ENCODE data around the gene NOXA1.

The NOXA1 gene

DNA sequence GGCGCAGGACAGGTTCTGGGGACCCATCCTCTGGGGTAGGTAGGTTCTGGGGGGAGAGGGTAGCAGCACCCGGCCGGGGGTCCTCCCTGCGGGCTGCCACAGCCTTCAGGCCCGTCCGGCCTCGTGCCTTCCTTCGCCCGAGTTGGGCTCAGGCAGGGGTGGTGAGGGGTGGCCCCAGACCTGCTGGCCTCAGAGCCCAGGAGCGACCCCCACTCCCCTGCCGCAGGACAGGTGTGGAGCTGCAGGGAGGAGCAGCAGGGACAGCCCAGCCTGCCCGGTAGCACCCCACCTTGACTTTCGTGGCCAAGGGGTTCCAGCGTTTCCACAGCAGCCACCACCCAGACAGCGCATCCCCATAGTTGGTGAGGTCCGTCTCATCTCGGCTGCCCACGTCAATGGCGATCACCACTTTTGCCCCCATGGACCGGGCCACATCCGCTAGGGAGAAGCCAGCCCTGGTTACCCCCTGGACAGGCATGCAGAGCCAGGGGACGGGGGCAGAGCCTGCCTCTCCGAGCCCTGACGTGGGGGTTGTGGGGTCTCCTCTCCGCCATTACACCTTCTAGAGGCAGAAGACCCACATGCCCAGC is 39.3 kb downstream of the NOXA1 start:
- H3K27me3 ChIP-seq (replicated peaks) = no peaks in the 10 kb centered on the region
- no peak overlapping the region for H3K4me3 ChIP-seq (ENCODE audit: low read depth, low read length)
- H3K36me3 ChIP-seq (replicated peaks) = no peaks in the 10 kb centered on the region
- no peak for TF ChIP-seq CTCF (IDR thresholded peaks at IDR 0.05; ENCODE audit: low read depth, low read length, missing control alignments)
- no peak for DNase-seq
- in situ Hi-C loops (cut with HindIII; ENCODE audit: low pct_ligation_motif_present, low sequenced_read_pairs) = no loop called here
- no peak overlapping the region for H3K27ac ChIP-seq

- Histone ChIP-seq H3K27ac (no peak overlapping the region), H3K36me3 (replicated peaks) (no peaks in the 10 kb centered on the region), H3K4me3 (ENCODE audit: low read depth, low read length) (no peak overlapping the region), H3K27me3 (replicated peaks) (no peaks in the 10 kb centered on the region)
- TF ChIP-seq CTCF (IDR thresholded peaks at IDR 0.05; ENCODE audit: low read depth, low read length, missing control alignments) = no peak
- no peak for DNase-seq
- in situ Hi-C loops (cut with HindIII; ENCODE audit: low pct_ligation_motif_present, low sequenced_read_pairs) = no loop called here
These were observed 40.1 kb downstream of the NOXA1 start for GRCh38 chr9:137462986-137463930.

DNA sequence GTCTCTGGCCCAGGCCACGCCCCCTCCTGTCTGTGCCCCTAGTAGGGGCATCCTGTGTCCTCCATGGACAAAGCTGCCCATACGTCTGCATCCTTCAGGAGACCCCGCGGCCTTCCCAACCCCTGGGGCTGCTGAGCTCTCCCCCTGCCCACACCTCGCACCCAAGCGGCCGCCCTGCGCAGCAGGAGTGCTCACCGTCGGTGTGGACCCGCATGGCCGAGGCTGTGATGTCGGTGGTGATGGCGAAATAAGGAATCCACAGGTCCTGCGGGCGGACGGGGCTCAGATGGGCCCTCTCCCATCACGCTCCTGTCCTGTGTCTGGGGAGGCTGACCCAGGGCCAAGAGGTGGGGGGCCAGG is 40.7 kb downstream of the NOXA1 start:
- Histone ChIP-seq H3K36me3 (replicated peaks) (no peaks in the 10 kb centered on the region), H3K27me3 (replicated peaks) (no peaks in the 10 kb centered on the region), H3K4me3 (ENCODE audit: low read depth, low read length) (no peak overlapping the region), H3K27ac (no peak overlapping the region)
- no peak for DNase-seq
- TF ChIP-seq CTCF (IDR thresholded peaks at IDR 0.05; ENCODE audit: low read depth, low read length, missing control alignments) = no peak
- in situ Hi-C loops (cut with HindIII; ENCODE audit: low pct_ligation_motif_present, low sequenced_read_pairs) = no loop called here

GRCh38 chr9:137464291-137464999 is 41.3 kb downstream of the NOXA1 start:
- H3K4me3 ChIP-seq (ENCODE audit: low read depth, low read length) = no peak overlapping the region

More at GRCh38 chr9:137464291-137464999, 41.3 kb downstream of the NOXA1 start:
- in situ Hi-C loops (cut with HindIII; ENCODE audit: low pct_ligation_motif_present, low sequenced_read_pairs) = no loop called here
- no peak for DNase-seq
- no peak overlapping the region for H3K27ac ChIP-seq
- H3K36me3 ChIP-seq (replicated peaks) = no peaks in the 10 kb centered on the region
- no peak for TF ChIP-seq CTCF (IDR thresholded peaks at IDR 0.05; ENCODE audit: low read depth, low read length, missing control alignments)
- H3K27me3 ChIP-seq (replicated peaks) = no peaks in the 10 kb centered on the region

Data from brain microvascular endothelial cell (primary cell).